Duodenal mucosa (tissue), 2 donors: ENCODE measurements around the gene ARHGEF28.

Source experiments
- H3K27ac ChIP-seq: one replicate; pipeline ENCODE4 v1.7.0; 2013; ENCODE audit warnings: low read depth, low read length
- H3K27me3 ChIP-seq, 2 donors: one replicate each; pipeline ENCODE4 v1.7.0; 2013; ENCODE audit warnings: low read length in 2 of 2, control low read depth in 1 of 2; ENCODE audit not compliant: insufficient read depth in 2 of 2, control insufficient read depth in 1 of 2
- H3K36me3 ChIP-seq, 2 donors: one replicate each; pipeline ENCODE4 v1.7.0; 2013; ENCODE audit warnings: low read length in 2 of 2, control low read depth in 1 of 2; ENCODE audit not compliant: insufficient read depth in 2 of 2, control insufficient read depth in 1 of 2
- H3K4me1 ChIP-seq, 2 donors: one replicate each; pipeline ENCODE4 v1.7.0; 2013; ENCODE audit warnings: low read length in 2 of 2, control low read depth in 1 of 2; ENCODE audit not compliant: insufficient read depth in 2 of 2, control insufficient read depth in 1 of 2
- H3K4me3 ChIP-seq, 2 donors: one replicate each; pipeline ENCODE4 v1.7.0; 2013; ENCODE audit warnings: low read length in 2 of 2, low read depth in 1 of 2
- H3K9ac ChIP-seq, 2 donors: one replicate each; pipeline ENCODE4 v1.7.0; 2013; ENCODE audit warnings: low read length in 2 of 2, low read depth in 1 of 2
- H3K9me3 ChIP-seq, 2 donors: one replicate each; pipeline ENCODE4 v1.7.0; 2013; ENCODE audit warnings: low read length in 2 of 2, control low read depth in 1 of 2; ENCODE audit not compliant: control insufficient read depth in 1 of 2

Gene ARHGEF28

GRCh38 chr5:73747696-73748380, 121.8 kb downstream of the ARHGEF28 start:
- Histone ChIP-seq H3K36me3 (no peaks in the 10 kb centered on the region), H3K27ac (no peak overlapping the region), H3K9me3 (no peaks in the 10 kb centered on the region), H3K4me3 (no peak overlapping the region), H3K9ac (no peak overlapping the region), H3K4me1 (peaks cover 0 to 7% of the 10 kb centered on the region in 2 donors), H3K27me3 (no peaks in the 10 kb centered on the region)

- no peaks in the 10 kb centered on the region for H3K9me3 ChIP-seq
- no peak overlapping the region for H3K4me3 ChIP-seq
- no peak overlapping the region for H3K9ac ChIP-seq
- H3K27ac ChIP-seq, result no peak overlapping the region
- H3K4me1 ChIP-seq, result peaks cover 0 to 7% of the 10 kb centered on the region in 2 donors
- H3K36me3 ChIP-seq, result no peaks in the 10 kb centered on the region
- H3K27me3 ChIP-seq, result no peaks in the 10 kb centered on the region
These were observed 122.8 kb downstream of the ARHGEF28 start for GRCh38 chr5:73748510-73749400.

- H3K9ac ChIP-seq, result no peak overlapping the region
- no peaks in the 10 kb centered on the region for H3K9me3 ChIP-seq
- H3K4me1 ChIP-seq, result peaks cover 0 to 7% of the 10 kb centered on the region in 2 donors
- H3K27me3 ChIP-seq, result no peaks in the 10 kb centered on the region
- no peak overlapping the region for H3K27ac ChIP-seq
- H3K36me3 ChIP-seq, result no peaks in the 10 kb centered on the region
- no peak overlapping the region for H3K4me3 ChIP-seq
These were observed 123.7 kb downstream of the ARHGEF28 start for GRCh38 chr5:73749485-73750270.

GRCh38 chr5:73751254-73751914, 125.4 kb downstream of the ARHGEF28 start:
- no peak overlapping the region for H3K9ac ChIP-seq
- H3K4me3 ChIP-seq, result no peak overlapping the region
- H3K9me3 ChIP-seq, result no peaks in the 10 kb centered on the region
- no peaks in the 10 kb centered on the region for H3K36me3 ChIP-seq
- no peak overlapping the region for H3K27ac ChIP-seq
- H3K27me3 ChIP-seq, result no peaks in the 10 kb centered on the region
- H3K4me1 ChIP-seq, result no peaks in the 10 kb centered on the region

- H3K27ac ChIP-seq, result no peak overlapping the region
- no peak overlapping the region for H3K9ac ChIP-seq
- H3K27me3 ChIP-seq, result no peaks in the 10 kb centered on the region
- no peaks in the 10 kb centered on the region for H3K4me1 ChIP-seq
- no peaks in the 10 kb centered on the region for H3K36me3 ChIP-seq
- no peak overlapping the region for H3K4me3 ChIP-seq
- no peaks in the 10 kb centered on the region for H3K9me3 ChIP-seq
These were observed 128.3 kb downstream of the ARHGEF28 start for GRCh38 chr5:73754254-73754653.

GRCh38 chr5:73757416-73757815, 131.4 kb downstream of the ARHGEF28 start:
- no peaks in the 10 kb centered on the region for H3K9me3 ChIP-seq
- no peaks in the 10 kb centered on the region for H3K4me1 ChIP-seq
- no peaks in the 10 kb centered on the region for H3K36me3 ChIP-seq
- no peaks in the 10 kb centered on the region for H3K27me3 ChIP-seq
- no peak overlapping the region for H3K4me3 ChIP-seq
- no peak overlapping the region for H3K27ac ChIP-seq
- no peak overlapping the region for H3K9ac ChIP-seq

GRCh38 chr5:73759771-73760170, 133.8 kb downstream of the ARHGEF28 start:
- H3K27me3 ChIP-seq, result no peaks in the 10 kb centered on the region
- H3K4me1 ChIP-seq, result no peaks in the 10 kb centered on the region
- H3K36me3 ChIP-seq, result no peaks in the 10 kb centered on the region
- no peak overlapping the region for H3K4me3 ChIP-seq
- H3K9ac ChIP-seq, result no peak overlapping the region
- no peaks in the 10 kb centered on the region for H3K9me3 ChIP-seq
- no peak overlapping the region for H3K27ac ChIP-seq

GRCh38 chr5:73763300-73764032, 137.5 kb downstream of the ARHGEF28 start:
- H3K9ac ChIP-seq, result no peak overlapping the region
- no peak overlapping the region for H3K27ac ChIP-seq
- no peaks in the 10 kb centered on the region for H3K4me1 ChIP-seq

GRCh38 chr5:73764586-73764985, 138.6 kb downstream of the ARHGEF28 start:
- no peak overlapping the region for H3K9ac ChIP-seq
- H3K4me1 ChIP-seq, result no peaks in the 10 kb centered on the region
- H3K27ac ChIP-seq, result no peak overlapping the region
- no peaks in the 10 kb centered on the region for H3K36me3 ChIP-seq
- no peak overlapping the region for H3K4me3 ChIP-seq
- H3K27me3 ChIP-seq, result no peaks in the 10 kb centered on the region
- peaks cover 0 to 13% of the 10 kb centered on the region in 2 donors for H3K9me3 ChIP-seq

More at GRCh38 chr5:73763300-73764032, 137.5 kb downstream of the ARHGEF28 start:
- H3K4me3 ChIP-seq, result no peak overlapping the region
- peaks cover 0 to 13% of the 10 kb centered on the region in 2 donors for H3K9me3 ChIP-seq
- H3K27me3 ChIP-seq, result no peaks in the 10 kb centered on the region
- no peaks in the 10 kb centered on the region for H3K36me3 ChIP-seq
